ENCODE measurements around the gene SULT1A1. TPM values are rescaled to one million over a fixed set of nuclear protein-coding genes. Genes with fewer than 3 reads are reported as not detected.

SULT1A1 gene
- total RNA-seq, 1 donor from 2014 or later = 8.6 TPM

- no peak overlapping the region for H3K4me3 ChIP-seq (ENCODE audit: low read depth, low read length)
- no peak for DNase-seq (ENCODE audit: low read depth)
- TF ChIP-seq, protein P1, sequence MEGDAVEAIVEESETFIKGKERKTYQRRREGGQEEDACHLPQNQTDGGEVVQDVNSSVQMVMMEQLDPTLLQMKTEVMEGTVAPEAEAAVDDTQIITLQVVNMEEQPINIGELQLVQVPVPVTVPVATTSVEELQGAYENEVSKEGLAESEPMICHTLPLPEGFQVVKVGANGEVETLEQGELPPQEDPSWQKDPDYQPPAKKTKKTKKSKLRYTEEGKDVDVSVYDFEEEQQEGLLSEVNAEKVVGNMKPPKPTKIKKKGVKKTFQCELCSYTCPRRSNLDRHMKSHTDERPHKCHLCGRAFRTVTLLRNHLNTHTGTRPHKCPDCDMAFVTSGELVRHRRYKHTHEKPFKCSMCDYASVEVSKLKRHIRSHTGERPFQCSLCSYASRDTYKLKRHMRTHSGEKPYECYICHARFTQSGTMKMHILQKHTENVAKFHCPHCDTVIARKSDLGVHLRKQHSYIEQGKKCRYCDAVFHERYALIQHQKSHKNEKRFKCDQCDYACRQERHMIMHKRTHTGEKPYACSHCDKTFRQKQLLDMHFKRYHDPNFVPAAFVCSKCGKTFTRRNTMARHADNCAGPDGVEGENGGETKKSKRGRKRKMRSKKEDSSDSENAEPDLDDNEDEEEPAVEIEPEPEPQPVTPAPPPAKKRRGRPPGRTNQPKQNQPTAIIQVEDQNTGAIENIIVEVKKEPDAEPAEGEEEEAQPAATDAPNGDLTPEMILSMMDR (conservative IDR thresholded peaks at IDR 0.05; ENCODE audit: low read depth, low read length) = no peak
Measured at GRCh38 chr16:28580726-28581315, 29.0 kb downstream of the SULT1A1 start.

DNA sequence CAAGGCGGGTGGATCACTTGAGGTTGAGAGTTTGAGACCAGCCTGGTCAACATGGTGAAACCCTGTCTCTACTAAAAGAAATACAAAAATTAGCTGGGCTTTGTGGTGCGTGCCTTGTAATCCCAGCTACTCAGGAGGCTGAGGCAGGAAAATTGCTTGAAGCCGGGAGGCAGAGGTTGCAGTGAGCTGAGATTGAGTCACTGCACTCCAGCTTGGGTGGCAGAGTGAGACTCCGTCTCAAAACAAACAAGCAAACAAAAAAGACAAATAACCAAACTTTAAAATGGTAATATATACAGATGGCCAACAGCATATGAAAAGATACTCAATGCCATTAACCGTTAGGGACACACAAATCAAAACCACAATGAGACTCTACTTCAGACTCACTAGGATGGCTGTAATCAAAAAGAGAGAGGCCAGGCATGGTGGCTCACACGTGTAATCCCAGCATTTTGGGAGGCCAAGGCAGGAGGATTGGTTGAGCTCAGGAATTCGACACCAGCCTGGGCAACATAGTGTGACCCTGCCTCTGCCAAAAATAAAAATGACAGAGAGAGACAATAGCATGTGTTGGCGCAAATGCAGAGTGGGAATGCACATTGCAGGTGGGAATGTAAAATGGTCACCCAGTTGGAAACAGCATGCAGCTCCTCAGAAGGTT lies 34.3 kb downstream of the SULT1A1 start:
- no peak for DNase-seq (ENCODE audit: low read depth)
- H3K4me3 ChIP-seq (ENCODE audit: low read depth, low read length) = no peak overlapping the region

DNA sequence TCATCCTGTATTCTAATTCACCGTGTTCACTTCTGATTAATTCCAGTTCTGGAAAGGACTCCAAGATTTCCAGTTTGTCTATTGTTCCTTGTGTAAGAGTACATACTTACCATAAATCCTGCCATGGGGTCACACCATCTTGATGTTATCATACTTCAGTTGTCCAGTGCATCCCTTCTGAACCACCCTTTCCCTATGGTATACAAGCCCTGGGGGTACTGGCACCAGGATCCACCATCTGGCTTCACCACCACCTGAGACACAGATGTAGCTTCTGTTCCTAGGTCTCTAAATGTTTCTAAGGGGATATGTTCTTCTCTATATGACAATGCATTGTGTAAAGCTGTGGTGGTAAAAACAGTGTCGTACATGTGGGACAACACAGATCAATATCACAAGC lies 34.9 kb downstream of the SULT1A1 start:
- TF ChIP-seq, protein P1 (conservative IDR thresholded peaks at IDR 0.05; ENCODE audit: low read depth, low read length) = no peak
- no peak for DNase-seq (ENCODE audit: low read depth)
- no peak overlapping the region for H3K4me3 ChIP-seq (ENCODE audit: low read depth, low read length)

More for the DNA sequence above, 34.3 kb downstream of the SULT1A1 start:
- TF ChIP-seq, protein P1 (conservative IDR thresholded peaks at IDR 0.05; ENCODE audit: low read depth, low read length) = no peak

- no peak for DNase-seq (ENCODE audit: low read depth)
- TF ChIP-seq, protein P1 (conservative IDR thresholded peaks at IDR 0.05; ENCODE audit: low read depth, low read length) = no peak
- no peak overlapping the region for H3K4me3 ChIP-seq (ENCODE audit: low read depth, low read length)
Measured at GRCh38 chr16:28573738-28574718, 35.8 kb downstream of the SULT1A1 start.

DNA sequence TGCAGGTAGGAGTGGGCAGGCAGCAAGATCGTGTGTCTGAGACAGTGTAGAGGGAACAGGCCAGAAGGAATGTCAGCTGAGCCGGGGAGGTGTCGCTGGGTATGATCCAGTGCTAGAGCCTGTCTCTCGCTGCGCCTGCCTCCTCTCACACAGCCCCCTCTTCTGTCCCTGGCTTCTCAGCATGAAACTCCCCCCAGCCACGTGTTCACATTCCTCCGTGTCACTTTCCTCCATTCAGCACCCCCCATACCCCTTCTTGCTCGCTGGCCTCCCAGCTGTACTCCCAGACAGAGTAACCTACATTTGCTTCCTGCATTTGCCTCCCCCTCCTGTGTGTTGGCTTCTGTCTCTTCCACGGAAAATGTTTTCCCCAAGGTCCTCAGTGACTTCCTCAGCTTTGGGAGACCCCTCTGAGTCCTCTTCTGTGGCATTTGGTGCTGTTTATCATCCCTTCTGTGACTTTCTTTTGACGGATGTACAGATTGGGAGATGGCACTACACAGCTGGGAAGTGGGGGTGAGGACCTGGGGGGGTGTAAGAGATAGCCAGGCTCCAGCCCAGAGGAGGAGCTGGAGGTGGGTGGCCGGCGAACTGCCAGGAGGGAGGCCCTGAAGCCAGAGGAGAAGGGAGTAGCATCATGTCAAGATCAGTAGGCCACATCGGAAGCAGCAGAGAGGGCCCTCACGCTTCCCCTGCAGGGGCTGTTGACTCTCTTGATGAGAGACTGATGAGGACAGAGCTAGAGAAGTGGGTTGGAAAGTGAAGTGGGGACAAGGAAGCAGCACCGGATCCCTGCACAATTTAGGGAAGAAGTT lies 36.9 kb downstream of the SULT1A1 start:
- no peak for DNase-seq (ENCODE audit: low read depth)
- H3K4me3 ChIP-seq (ENCODE audit: low read depth, low read length) = no peak overlapping the region
- TF ChIP-seq, protein P1 (conservative IDR thresholded peaks at IDR 0.05; ENCODE audit: low read depth, low read length) = no peak
